A673 (cell line): Measurements from ENCODE around the gene FASTKD3.

Experiments used
- EZH2 ChIP-seq: fragments of 200-600 bp; sonication (generic); IDR thresholded peaks from 2 replicates; pipeline ENCODE4 v1.6.1; 2017; ENCODE audit warnings: borderline replicate concordance, low read depth, mild to moderate bottlenecking, mixed read lengths, antibody characterized with exemption, low read length; ENCODE audit not compliant: poor library complexity, severe bottlenecking
- TF ChIP-seq, protein P1 (sequence below): fragments of 300-800, 200-600 bp; sonication (generic); conservative IDR thresholded peaks from 2 replicates; pipeline ENCODE4 v1.5.1; 2017; ENCODE audit warnings: low read depth, mild to moderate bottlenecking, antibody characterized with exemption, low read length, moderate library complexity, mixed read lengths

DNA sequence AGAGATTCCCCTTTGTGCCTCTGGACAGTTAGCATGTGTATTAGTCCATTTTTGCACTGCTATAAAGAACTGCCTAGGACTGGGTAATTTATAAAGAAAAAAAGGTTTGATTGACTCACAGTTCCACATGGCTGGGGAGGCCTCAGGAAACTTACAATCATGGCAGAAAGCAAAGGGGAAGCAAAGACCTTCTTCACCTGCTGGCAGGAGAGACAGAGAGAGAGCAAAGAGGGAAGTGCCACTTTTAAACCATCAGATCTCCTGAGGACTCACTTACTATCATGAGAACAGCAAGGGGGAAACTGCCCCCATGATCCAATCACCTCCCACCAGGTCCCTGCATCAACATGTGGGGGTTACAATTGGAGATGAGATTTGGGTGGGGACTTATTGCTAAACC lies 23.9 kb downstream of the FASTKD3 start:
- TF ChIP-seq, protein P1, sequence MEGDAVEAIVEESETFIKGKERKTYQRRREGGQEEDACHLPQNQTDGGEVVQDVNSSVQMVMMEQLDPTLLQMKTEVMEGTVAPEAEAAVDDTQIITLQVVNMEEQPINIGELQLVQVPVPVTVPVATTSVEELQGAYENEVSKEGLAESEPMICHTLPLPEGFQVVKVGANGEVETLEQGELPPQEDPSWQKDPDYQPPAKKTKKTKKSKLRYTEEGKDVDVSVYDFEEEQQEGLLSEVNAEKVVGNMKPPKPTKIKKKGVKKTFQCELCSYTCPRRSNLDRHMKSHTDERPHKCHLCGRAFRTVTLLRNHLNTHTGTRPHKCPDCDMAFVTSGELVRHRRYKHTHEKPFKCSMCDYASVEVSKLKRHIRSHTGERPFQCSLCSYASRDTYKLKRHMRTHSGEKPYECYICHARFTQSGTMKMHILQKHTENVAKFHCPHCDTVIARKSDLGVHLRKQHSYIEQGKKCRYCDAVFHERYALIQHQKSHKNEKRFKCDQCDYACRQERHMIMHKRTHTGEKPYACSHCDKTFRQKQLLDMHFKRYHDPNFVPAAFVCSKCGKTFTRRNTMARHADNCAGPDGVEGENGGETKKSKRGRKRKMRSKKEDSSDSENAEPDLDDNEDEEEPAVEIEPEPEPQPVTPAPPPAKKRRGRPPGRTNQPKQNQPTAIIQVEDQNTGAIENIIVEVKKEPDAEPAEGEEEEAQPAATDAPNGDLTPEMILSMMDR: no peak
- no peak for TF ChIP-seq EZH2
